ENCODE measurements around the gene MAGEH1.
"Not testable (repeated sequence)": the region's sequence is repeated elsewhere in the genome, so short reads cannot be mapped to it uniquely, and the experiment has no call there.

The MAGEH1 gene

GRCh38 chrX:55464050-55464449 lies 12.1 kb downstream of the MAGEH1 start:
- H3K9me3 ChIP-seq (ENCODE audit: control insufficient read depth, low read length); H3K4me3 ChIP-seq (ENCODE audit: insufficient read depth, low read depth, low read length, poor library complexity, severe bottlenecking); H3K4me1 ChIP-seq (ENCODE audit: control insufficient read depth, insufficient read depth, low read length, poor library complexity, severe bottlenecking); H3K36me3 ChIP-seq (ENCODE audit: control insufficient read depth, insufficient read depth, low read length); H3K27ac ChIP-seq (ENCODE audit: insufficient read depth, low read length, poor library complexity, severe bottlenecking); H3K27me3 ChIP-seq (replicated peaks; ENCODE audit: control insufficient read depth, insufficient read depth, low read length, poor library complexity, severe bottlenecking); DNase-seq: not testable (repeated sequence)

- DNase-seq; H3K27ac ChIP-seq (ENCODE audit: insufficient read depth, low read length, poor library complexity, severe bottlenecking); H3K9me3 ChIP-seq (ENCODE audit: control insufficient read depth, low read length); H3K4me3 ChIP-seq (ENCODE audit: insufficient read depth, low read depth, low read length, poor library complexity, severe bottlenecking); H3K27me3 ChIP-seq (replicated peaks; ENCODE audit: control insufficient read depth, insufficient read depth, low read length, poor library complexity, severe bottlenecking); H3K4me1 ChIP-seq (ENCODE audit: control insufficient read depth, insufficient read depth, low read length, poor library complexity, severe bottlenecking); H3K36me3 ChIP-seq (ENCODE audit: control insufficient read depth, insufficient read depth, low read length): not testable (repeated sequence)
Measured at GRCh38 chrX:55465108-55465507, 13.2 kb downstream of the MAGEH1 start.

- not testable (repeated sequence) for H3K27me3 ChIP-seq (replicated peaks; ENCODE audit: control insufficient read depth, insufficient read depth, low read length, poor library complexity, severe bottlenecking); H3K4me3 ChIP-seq (ENCODE audit: insufficient read depth, low read depth, low read length, poor library complexity, severe bottlenecking); H3K36me3 ChIP-seq (ENCODE audit: control insufficient read depth, insufficient read depth, low read length); H3K27ac ChIP-seq (ENCODE audit: insufficient read depth, low read length, poor library complexity, severe bottlenecking); H3K4me1 ChIP-seq (ENCODE audit: control insufficient read depth, insufficient read depth, low read length, poor library complexity, severe bottlenecking); H3K9me3 ChIP-seq (ENCODE audit: control insufficient read depth, low read length); DNase-seq
Measured at GRCh38 chrX:55465791-55466190, 13.9 kb downstream of the MAGEH1 start.

- not testable (repeated sequence) for H3K27ac ChIP-seq (ENCODE audit: insufficient read depth, low read length, poor library complexity, severe bottlenecking); DNase-seq; H3K4me1 ChIP-seq (ENCODE audit: control insufficient read depth, insufficient read depth, low read length, poor library complexity, severe bottlenecking); H3K9me3 ChIP-seq (ENCODE audit: control insufficient read depth, low read length); H3K27me3 ChIP-seq (replicated peaks; ENCODE audit: control insufficient read depth, insufficient read depth, low read length, poor library complexity, severe bottlenecking); H3K4me3 ChIP-seq (ENCODE audit: insufficient read depth, low read depth, low read length, poor library complexity, severe bottlenecking); H3K36me3 ChIP-seq (ENCODE audit: control insufficient read depth, insufficient read depth, low read length)
Measured at GRCh38 chrX:55479956-55480355, 28.0 kb downstream of the MAGEH1 start.

- H3K4me1 ChIP-seq (ENCODE audit: control insufficient read depth, insufficient read depth, low read length, poor library complexity, severe bottlenecking) = no peaks in the 10 kb centered on the region
- H3K4me3 ChIP-seq (ENCODE audit: insufficient read depth, low read depth, low read length, poor library complexity, severe bottlenecking) = no peak overlapping the region
- no peaks in the 10 kb centered on the region for H3K36me3 ChIP-seq (ENCODE audit: control insufficient read depth, insufficient read depth, low read length)
- no peaks in the 10 kb centered on the region for H3K27me3 ChIP-seq (replicated peaks; ENCODE audit: control insufficient read depth, insufficient read depth, low read length, poor library complexity, severe bottlenecking)
- H3K9me3 ChIP-seq (ENCODE audit: control insufficient read depth, low read length) = no peaks in the 10 kb centered on the region
- no peak overlapping the region for H3K27ac ChIP-seq (ENCODE audit: insufficient read depth, low read length, poor library complexity, severe bottlenecking)
- DNase-seq = no peak
Measured at GRCh38 chrX:55480390-55481062, 28.6 kb downstream of the MAGEH1 start.

GRCh38 chrX:55484948-55485347 lies 33.0 kb downstream of the MAGEH1 start:
- no peaks in the 10 kb centered on the region for H3K4me1 ChIP-seq (ENCODE audit: control insufficient read depth, insufficient read depth, low read length, poor library complexity, severe bottlenecking)
- DNase-seq = no peak
- no peak overlapping the region for H3K27ac ChIP-seq (ENCODE audit: insufficient read depth, low read length, poor library complexity, severe bottlenecking)
- no peaks in the 10 kb centered on the region for H3K36me3 ChIP-seq (ENCODE audit: control insufficient read depth, insufficient read depth, low read length)
- H3K27me3 ChIP-seq (replicated peaks; ENCODE audit: control insufficient read depth, insufficient read depth, low read length, poor library complexity, severe bottlenecking) = no peaks in the 10 kb centered on the region
- no peak overlapping the region for H3K4me3 ChIP-seq (ENCODE audit: insufficient read depth, low read depth, low read length, poor library complexity, severe bottlenecking)
- no peaks in the 10 kb centered on the region for H3K9me3 ChIP-seq (ENCODE audit: control insufficient read depth, low read length)

GRCh38 chrX:55486736-55487135 lies 34.8 kb downstream of the MAGEH1 start:
- DNase-seq = no peak
- no peak overlapping the region for H3K4me3 ChIP-seq (ENCODE audit: insufficient read depth, low read depth, low read length, poor library complexity, severe bottlenecking)
- no peaks in the 10 kb centered on the region for H3K27me3 ChIP-seq (replicated peaks; ENCODE audit: control insufficient read depth, insufficient read depth, low read length, poor library complexity, severe bottlenecking)
- H3K27ac ChIP-seq (ENCODE audit: insufficient read depth, low read length, poor library complexity, severe bottlenecking) = no peak overlapping the region
- H3K9me3 ChIP-seq (ENCODE audit: control insufficient read depth, low read length) = no peaks in the 10 kb centered on the region
- H3K36me3 ChIP-seq (ENCODE audit: control insufficient read depth, insufficient read depth, low read length) = no peaks in the 10 kb centered on the region
- H3K4me1 ChIP-seq (ENCODE audit: control insufficient read depth, insufficient read depth, low read length, poor library complexity, severe bottlenecking) = no peaks in the 10 kb centered on the region

- H3K4me3 ChIP-seq (ENCODE audit: insufficient read depth, low read depth, low read length, poor library complexity, severe bottlenecking) = no peak overlapping the region
Measured at GRCh38 chrX:55487143-55487542, 35.2 kb downstream of the MAGEH1 start.

GRCh38 chrX:55488006-55488592 lies 36.2 kb downstream of the MAGEH1 start:
- no peaks in the 10 kb centered on the region for H3K9me3 ChIP-seq (ENCODE audit: control insufficient read depth, low read length)
- H3K4me1 ChIP-seq (ENCODE audit: control insufficient read depth, insufficient read depth, low read length, poor library complexity, severe bottlenecking) = no peaks in the 10 kb centered on the region
- H3K27ac ChIP-seq (ENCODE audit: insufficient read depth, low read length, poor library complexity, severe bottlenecking) = peak overlapping the region; percentile 89
- no peak for DNase-seq
- peak overlapping the region; percentile 20 for H3K4me3 ChIP-seq (ENCODE audit: insufficient read depth, low read depth, low read length, poor library complexity, severe bottlenecking)
- H3K36me3 ChIP-seq (ENCODE audit: control insufficient read depth, insufficient read depth, low read length) = no peaks in the 10 kb centered on the region
- H3K27me3 ChIP-seq (replicated peaks; ENCODE audit: control insufficient read depth, insufficient read depth, low read length, poor library complexity, severe bottlenecking) = no peaks in the 10 kb centered on the region

More at GRCh38 chrX:55487143-55487542, 35.2 kb downstream of the MAGEH1 start:
- Histone ChIP-seq H3K9me3 (ENCODE audit: control insufficient read depth, low read length) (no peaks in the 10 kb centered on the region), H3K27ac (ENCODE audit: insufficient read depth, low read length, poor library complexity, severe bottlenecking) (no peak overlapping the region), H3K36me3 (ENCODE audit: control insufficient read depth, insufficient read depth, low read length) (no peaks in the 10 kb centered on the region), H3K27me3 (replicated peaks; ENCODE audit: control insufficient read depth, insufficient read depth, low read length, poor library complexity, severe bottlenecking) (no peaks in the 10 kb centered on the region), H3K4me1 (ENCODE audit: control insufficient read depth, insufficient read depth, low read length, poor library complexity, severe bottlenecking) (no peaks in the 10 kb centered on the region)
- DNase-seq = no peak

- H3K4me1 ChIP-seq (ENCODE audit: control insufficient read depth, insufficient read depth, low read length, poor library complexity, severe bottlenecking) = no peaks in the 10 kb centered on the region
- H3K27ac ChIP-seq (ENCODE audit: insufficient read depth, low read length, poor library complexity, severe bottlenecking) = peak overlapping the region; percentile 89
- no peaks in the 10 kb centered on the region for H3K9me3 ChIP-seq (ENCODE audit: control insufficient read depth, low read length)
- no peaks in the 10 kb centered on the region for H3K36me3 ChIP-seq (ENCODE audit: control insufficient read depth, insufficient read depth, low read length)
- H3K4me3 ChIP-seq (ENCODE audit: insufficient read depth, low read depth, low read length, poor library complexity, severe bottlenecking) = peak overlapping the region; percentile 81
- no peaks in the 10 kb centered on the region for H3K27me3 ChIP-seq (replicated peaks; ENCODE audit: control insufficient read depth, insufficient read depth, low read length, poor library complexity, severe bottlenecking)
- peak; percentile 12 to 49 (median 46) for DNase-seq
Measured at GRCh38 chrX:55488593-55489313, 36.8 kb downstream of the MAGEH1 start.
